GM08714 (cell line): ENCODE results near the gene HSPB9.

Experiments used
- H3K4me3 ChIP-seq: fragments of 200-500 bp; sonication (Bioruptor generic); 2 replicates; pipeline ENCODE4 v1.5.1; 2014; ENCODE audit warnings: mild to moderate bottlenecking, low read length, inconsistent platforms
- ZNF274 ChIP-seq: IDR thresholded peaks from 2 replicates; pipeline ENCODE4 v1.6.1; 2012; ENCODE audit warnings: mild to moderate bottlenecking, low read depth, low read length

HSPB9 gene

DNA sequence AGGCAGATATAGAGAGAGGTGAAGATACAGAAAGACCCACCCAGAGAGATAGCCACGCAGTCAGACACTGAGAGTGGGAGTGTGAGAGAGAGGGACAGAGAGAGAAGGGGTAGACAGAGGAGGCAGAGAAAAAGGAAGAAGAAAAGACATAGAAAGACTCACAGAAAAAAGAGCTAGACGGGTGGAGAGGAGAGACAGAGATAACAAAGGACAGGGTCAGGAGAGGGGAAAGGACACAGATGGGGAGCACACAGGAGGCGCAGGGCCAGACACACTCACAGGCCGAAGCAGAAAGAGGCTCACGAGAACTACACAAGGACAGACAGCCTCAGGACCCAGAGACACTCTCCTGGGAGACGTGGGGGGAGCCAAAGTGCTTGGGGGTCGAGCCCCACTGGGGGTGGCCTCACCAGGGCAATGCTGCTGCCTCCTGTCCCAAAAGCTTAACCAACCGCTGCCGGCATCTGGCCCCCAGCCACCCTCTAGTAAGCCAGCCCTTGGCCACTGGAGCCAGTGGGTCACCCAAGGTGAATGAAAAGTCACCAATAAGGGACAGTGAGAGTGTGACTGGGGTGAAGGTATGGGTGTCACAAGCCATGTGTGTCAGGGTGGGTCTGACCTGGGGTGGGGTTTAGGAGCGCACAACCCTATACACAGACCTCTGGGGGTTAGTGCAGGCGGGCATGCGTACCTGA lies 28.1 kb upstream of the HSPB9 start:
- no peak overlapping the region for H3K4me3 ChIP-seq
- no peak for TF ChIP-seq ZNF274

DNA sequence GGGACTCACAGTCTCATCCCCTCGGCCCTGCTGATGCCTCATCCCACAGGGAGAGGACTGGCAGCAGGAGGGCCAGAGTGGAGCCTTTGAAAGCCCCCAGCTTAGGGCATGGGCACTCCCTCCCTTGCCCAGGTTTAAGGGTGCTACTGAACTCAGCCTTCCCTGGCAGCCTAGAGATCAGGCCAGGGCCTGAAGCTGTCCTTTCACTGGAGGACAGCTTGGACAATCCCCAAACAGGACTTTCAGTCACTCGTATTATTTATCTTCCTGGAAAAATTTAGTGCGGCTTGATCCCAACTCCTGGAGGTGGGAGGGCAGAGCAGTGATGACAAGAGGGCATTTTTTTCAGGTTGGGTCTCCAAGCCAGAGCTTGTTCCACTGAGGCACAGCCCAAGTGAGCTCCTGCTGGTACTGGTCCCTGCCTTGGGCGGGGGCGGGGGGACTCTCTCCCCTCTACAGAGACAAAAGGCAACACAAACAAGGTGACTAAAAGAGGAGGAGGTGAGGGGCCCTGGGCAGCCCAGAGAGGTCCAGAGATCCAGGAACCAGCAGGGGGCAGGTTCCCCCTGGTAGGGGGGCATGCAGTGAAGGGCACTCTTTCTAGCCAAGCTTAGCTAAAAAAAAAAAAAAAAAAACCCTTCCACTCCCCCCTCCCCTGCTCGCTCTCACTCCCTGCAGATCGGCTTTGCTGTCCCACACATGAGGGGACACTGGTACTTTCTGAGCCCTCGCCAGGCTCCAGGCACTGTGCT lies 26.1 kb upstream of the HSPB9 start:
- no peak for TF ChIP-seq ZNF274
- H3K4me3 ChIP-seq: no peak overlapping the region

DNA sequence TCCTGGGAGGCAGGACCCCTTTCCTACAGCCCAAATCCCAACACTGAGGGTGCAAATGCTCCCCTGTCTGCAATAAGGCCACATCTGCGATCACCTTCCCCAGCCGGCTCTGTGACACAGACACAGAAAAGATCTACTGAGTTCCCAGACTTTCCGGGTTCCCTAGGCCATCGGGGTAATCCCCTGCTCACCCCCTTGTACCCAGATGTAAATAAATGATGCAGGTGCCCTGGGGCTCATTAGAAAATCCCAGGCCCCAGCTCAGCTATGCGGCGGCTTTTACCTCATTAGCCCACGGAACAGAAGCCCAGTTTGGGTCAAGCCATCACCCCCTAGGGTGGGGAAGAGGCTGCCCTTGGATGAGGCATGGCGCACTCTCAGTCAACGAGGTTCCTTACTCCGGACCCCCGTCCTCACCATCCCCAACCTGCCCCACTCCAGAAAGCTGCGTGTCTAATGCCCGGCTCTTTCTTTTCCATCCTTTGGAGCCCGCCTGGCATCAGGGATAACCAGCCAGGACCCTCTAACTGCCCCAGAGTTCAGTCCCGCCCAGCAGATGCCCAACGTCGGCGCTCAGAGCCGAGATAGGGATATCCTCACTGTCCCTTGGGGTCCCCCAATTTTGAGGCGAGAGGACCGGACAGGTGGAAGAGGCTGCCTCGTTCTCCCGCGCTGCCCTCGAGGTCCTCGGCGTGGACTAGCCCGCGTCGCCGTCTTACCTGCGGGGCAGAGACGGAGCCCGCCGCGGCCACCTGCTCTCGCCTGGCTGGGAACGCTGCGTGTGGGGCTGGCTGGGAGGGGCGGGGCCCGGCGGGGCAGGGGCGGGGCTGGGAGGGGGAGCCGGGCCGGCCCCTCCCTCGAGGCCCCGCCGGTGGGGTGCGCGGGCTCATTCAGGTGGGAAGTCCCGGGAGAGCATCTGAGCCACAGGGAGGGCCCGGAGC lies 24.6 kb upstream of the HSPB9 start, which contains the start of gene ZNF385C:
Gene ZNF385C (minus strand): TSS at position 783 of the 941 bp plus-strand sequence. CDS start 35,417 bp downstream, outside the sequence.
- no peak within 1 kb of the TSS for H3K4me3 ChIP-seq
- no peak for TF ChIP-seq ZNF274

DNA sequence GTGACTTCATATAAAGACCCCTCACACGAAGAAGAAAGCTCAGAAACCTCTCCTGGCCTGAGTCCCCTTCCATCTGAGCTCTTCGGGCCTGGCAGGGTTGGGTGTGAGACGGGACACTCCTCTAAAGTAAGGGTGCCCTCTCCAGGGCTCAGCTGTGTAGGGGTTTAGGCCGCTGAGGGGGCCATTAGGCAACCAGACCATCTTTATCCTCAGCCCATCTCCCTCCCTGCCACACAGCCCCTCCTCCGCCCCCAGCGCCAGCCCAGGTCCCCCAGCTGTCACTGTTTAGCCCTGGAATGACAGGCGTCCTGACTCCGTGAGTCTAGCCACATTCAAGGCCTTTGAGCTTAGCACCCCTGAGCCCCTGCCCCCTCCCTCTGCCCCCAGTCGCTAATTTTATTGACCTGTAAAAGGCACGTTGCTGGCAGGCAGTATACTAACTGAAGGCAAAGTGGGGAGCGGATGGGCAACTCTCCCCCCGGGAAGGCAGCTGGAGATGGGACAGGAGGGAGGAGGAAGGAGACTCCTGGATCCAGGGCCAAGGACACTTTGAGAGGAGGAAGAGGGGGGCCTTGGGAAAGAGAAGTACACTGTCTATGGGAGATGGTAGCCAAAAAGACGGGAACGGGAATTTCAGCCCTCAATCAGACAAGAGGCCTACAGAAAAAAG lies 23.7 kb upstream of the HSPB9 start:
- no peak for TF ChIP-seq ZNF274
- no peak overlapping the region for H3K4me3 ChIP-seq

DNA sequence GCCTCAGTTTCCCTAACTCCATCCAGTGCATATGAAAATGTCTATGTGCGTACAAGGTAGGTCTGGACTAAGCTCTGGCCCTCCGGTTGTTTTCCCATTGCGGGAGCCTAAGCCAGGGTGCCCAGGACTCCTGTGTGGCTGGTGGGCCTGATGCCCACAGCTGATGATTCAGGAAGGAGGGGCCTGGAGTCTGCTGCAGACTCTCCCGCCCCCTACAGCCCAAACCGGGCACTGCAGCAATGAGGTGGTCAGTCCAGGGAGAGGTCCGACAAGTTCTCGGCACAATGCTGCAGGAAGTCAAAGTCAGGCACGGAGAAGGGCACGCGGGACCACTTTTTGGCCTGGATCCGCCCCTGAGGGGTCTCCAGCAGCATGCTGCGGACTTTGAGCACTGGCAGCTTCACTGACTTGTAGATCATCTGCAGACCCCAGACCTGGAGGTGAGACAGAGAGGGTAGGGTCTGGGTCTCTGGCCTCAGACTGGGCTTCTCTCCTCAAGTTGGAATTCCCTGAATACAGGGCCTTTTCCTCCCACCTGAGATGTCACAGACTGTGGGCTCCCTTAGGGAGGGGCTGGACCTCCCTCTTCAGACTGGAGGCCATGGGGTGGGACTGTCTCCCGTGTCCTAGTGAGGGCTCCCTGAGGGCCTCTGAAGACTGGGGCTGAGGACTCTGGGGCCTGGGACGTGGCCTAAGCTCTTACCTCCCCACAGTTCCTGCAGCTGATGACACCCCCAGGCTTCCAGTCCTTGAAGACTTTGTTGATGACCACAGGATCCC lies 20.9 kb upstream of the HSPB9 start:
- TF ChIP-seq ZNF274: no peak
- no peak overlapping the region for H3K4me3 ChIP-seq

DNA sequence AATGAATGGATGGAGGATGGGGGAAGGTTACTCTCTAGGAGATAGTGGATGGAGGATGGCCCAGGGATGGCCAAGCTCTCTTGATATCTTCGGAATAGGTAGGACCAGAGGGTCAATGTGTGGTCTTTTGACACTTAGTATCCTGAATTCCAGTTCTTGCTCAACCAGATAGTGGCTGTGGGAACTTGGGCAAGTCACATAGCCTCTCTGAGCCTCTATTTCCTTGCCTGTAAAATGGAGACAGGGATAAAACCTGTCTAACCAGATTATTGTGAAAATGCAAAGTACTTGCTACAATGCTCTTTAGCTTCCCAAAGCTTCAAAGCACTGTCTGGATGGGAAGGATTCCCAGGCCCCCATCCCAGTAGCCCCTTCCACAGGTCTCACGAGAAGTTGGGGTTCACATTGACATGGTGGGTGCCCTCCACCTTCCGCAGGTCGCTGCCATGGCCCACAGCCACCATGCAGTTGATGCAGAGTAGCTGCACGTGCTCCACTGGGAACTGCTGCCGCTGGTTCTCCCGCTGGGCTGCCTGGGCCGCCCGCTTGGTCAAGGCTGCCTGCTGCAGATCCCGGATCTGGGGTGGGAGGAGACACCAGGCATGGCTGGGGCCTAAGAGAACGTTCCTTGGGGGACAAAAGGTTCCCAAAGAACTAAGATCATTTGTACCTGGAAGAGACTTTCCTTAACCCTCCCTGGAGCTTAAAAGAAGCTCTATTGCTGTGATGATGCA lies 19.2 kb upstream of the HSPB9 start:
- TF ChIP-seq ZNF274: no peak
- no peak overlapping the region for H3K4me3 ChIP-seq

DNA sequence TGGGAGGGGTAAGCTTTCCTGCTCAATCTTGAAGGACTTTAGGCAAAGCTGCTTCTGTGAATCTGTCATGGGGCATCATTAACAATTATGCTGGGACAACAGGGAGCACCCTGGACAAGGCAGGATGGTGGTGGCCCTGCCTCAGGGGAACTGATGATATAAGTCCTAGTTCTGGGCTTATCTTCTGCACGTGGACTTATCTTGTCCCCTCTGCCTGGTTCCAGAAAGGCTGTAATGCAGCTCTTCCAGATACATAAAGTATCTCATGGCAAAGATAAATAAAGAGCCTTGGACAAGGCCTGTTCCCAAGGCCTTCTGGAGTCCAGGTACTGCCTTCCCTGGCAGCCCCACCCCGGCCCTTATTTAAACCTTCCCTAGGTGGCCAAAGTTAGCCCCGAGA lies 18.3 kb upstream of the HSPB9 start:
- no peak overlapping the region for H3K4me3 ChIP-seq

DNA sequence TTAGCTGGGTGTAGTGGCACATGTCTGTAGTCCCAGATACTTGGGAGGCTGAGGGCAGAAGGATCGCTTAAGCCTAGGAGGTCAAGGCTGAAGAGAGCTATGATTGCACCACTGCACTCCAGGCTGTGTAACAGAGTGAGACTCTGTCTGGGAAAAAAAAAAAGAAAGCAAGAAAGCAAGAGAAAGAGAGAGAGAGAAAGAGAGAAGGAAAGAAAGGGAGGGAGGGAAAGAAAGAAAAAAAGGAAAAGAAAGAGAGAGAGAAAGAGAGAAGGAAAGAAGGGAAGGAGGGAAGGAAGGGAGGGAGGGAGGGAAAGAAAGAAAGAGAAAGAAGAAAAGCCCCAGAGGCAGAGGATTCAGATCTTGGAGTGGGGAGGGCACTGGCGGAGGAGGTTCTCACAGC lies 16.6 kb upstream of the HSPB9 start:
- no peak overlapping the region for H3K4me3 ChIP-seq
- TF ChIP-seq ZNF274: no peak

More for the DNA sequence above, 18.3 kb upstream of the HSPB9 start:
- TF ChIP-seq ZNF274: no peak

DNA sequence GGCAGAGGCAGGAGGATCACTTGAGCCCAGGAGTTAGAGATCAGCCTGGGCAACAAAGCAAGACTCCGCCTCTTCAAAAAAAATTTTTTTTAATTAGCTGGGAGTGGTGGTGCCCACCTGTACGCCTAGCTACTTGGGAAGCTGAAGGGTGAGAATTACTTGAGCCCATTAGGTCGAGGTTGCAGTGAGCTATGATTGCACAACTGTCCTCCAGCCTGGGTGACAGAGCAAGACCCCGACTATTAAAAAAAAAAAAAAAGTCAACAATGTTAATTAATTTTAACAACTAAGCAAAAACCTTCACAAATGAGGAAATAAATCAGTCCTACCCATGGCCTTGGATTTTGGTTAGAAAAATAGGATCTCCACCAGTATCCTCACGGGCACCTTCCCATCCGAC lies 15.5 kb upstream of the HSPB9 start:
- no peak for TF ChIP-seq ZNF274
- H3K4me3 ChIP-seq: no peak overlapping the region

DNA sequence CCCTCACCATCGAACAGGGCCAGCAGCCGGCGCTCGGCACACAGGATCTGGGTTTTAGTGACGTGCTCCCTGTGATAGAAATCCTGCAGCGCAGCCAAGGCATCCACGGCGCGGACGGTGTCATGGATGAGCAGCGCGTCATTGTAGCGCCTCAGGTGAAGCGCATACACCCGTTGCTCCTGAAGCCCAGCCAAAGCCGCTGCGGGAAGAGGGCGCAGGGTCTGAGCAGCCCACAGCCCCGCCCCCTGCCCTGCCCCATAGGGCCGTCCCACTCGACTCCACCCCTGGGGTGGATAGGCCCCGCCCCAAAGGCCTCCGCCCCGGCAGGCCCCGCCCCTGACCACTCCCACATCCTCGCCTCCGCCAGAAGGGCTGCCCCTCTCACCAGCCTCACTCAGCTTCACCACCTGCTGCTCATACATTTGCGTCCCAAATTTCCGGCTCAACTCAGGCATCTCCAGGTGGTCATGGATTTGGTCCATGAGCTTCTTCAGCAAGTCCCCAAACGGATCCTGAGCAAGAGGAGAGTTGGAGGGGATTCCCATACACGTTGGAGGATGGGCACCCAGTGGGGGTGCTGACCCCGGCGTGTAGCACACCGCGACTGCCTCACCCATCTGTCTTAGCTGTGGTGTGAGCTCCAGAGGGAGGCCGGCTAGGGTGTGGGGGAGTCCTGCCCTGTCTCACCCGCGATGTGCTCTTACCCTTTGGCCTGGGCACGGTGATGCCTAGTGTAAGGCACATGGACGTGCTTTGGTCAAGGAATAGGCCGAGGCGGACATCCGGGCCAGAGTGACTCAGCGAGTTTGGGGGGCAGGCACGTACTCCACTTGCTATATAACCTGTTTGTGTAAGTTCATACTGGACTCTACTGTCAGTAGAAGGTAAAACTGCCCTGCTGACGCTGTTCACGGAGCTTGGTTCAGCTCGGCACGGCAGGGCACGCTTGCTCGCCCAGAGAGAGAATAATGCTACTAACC lies 14.7 kb upstream of the HSPB9 start:
- no peak for TF ChIP-seq ZNF274
- no peak overlapping the region for H3K4me3 ChIP-seq

DNA sequence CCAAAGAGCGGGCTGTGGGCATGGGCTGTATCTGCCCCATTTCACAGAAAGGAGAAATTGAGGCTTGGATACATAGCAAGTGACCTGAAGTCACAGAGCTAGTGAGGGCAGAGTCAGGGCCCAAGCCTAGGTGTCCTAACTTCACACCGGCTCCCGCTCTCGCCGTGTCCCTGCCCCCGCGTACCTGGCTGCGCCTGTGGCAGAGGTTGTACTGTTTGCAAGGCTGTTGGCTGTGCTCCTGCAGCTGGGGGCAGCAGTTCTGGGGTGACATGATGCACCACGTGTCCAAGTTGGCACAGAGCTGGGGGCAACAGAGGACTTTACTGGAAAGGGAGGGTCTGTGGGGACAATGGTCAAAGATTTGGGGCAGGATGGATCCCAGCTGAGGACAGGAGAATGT lies 13.5 kb upstream of the HSPB9 start:
- no peak for TF ChIP-seq ZNF274
- no peak overlapping the region for H3K4me3 ChIP-seq
